ENCODE results near the gene ADD2. TPM values are rescaled to one million over a fixed set of nuclear protein-coding genes. Genes with fewer than 3 reads are reported as not detected.

Gene ADD2
- total RNA-seq, 4 donors from 2014 or later = 1.9 to 6.5 (median 3.1) TPM

- no peak for DNase-seq
- no peaks in the 10 kb centered on the region for H3K9me3 ChIP-seq
These were observed 10.0 kb downstream of the ADD2 start for GRCh38 chr2:70757966-70758365.

GRCh38 chr2:70757360-70757759, 10.6 kb downstream of the ADD2 start:
- no peak overlapping the region for H3K27ac ChIP-seq
- no peaks in the 10 kb centered on the region for H3K36me3 ChIP-seq
- no peak for TF ChIP-seq CTCF (IDR thresholded peaks at IDR 0.05)
- TF ChIP-seq POLR2A (IDR thresholded peaks at IDR 0.05) = no peak
- intact Hi-C loops (cut with DNase I) = no loop called here
- H3K27me3 ChIP-seq = no peaks in the 10 kb centered on the region
- WGBS, 2 donors = 86 to 89% methylated on average over 4 of the region's 4 CpGs
- no peaks in the 10 kb centered on the region for H3K4me1 ChIP-seq
- H3K4me3 ChIP-seq (replicated peaks in 1 of 3) = no peak overlapping the region
- DNase-seq = no peak
- no peaks in the 10 kb centered on the region for H3K9me3 ChIP-seq

More at GRCh38 chr2:70757966-70758365, 10.0 kb downstream of the ADD2 start:
- H3K27ac ChIP-seq = no peak overlapping the region
- intact Hi-C loops (cut with DNase I) = no loop called here
- no peak overlapping the region for H3K4me3 ChIP-seq (replicated peaks in 1 of 3)
- TF ChIP-seq CTCF (IDR thresholded peaks at IDR 0.05) (no peak), POLR2A (IDR thresholded peaks at IDR 0.05) (no peak)
- H3K27me3 ChIP-seq = no peaks in the 10 kb centered on the region
- H3K36me3 ChIP-seq = no peaks in the 10 kb centered on the region
- no peaks in the 10 kb centered on the region for H3K4me1 ChIP-seq
- 94% methylated on average over 7 of the region's 7 CpGs for WGBS, 2 donors

- no peak for TF ChIP-seq CTCF (IDR thresholded peaks at IDR 0.05)
- no peak for TF ChIP-seq POLR2A (IDR thresholded peaks at IDR 0.05)
- Histone ChIP-seq H3K36me3 (no peaks in the 10 kb centered on the region), H3K4me3 (replicated peaks in 1 of 3) (no peak overlapping the region), H3K27me3 (no peaks in the 10 kb centered on the region), H3K4me1 (no peaks in the 10 kb centered on the region), H3K9me3 (no peaks in the 10 kb centered on the region), H3K27ac (no peak overlapping the region)
- DNase-seq = no peak
- 89 to 90% methylated on average over 3 of the region's 3 CpGs for whole genome bisulfite sequencing, 2 donors
- intact Hi-C loops (cut with DNase I) = no loop called here
These were observed 11.9 kb downstream of the ADD2 start for GRCh38 chr2:70756128-70756527.

GRCh38 chr2:70753902-70754301, 14.1 kb downstream of the ADD2 start:
- intact Hi-C loops (cut with DNase I) = no loop called here
- WGBS, 2 donors = 68 to 75% methylated on average over 4 of the region's 4 CpGs
- H3K36me3 ChIP-seq = no peaks in the 10 kb centered on the region
- DNase-seq = no peak
- no peak for TF ChIP-seq CTCF (IDR thresholded peaks at IDR 0.05)
- no peak overlapping the region for H3K4me3 ChIP-seq (replicated peaks in 1 of 3)
- no peaks in the 10 kb centered on the region for H3K4me1 ChIP-seq
- no peaks in the 10 kb centered on the region for H3K9me3 ChIP-seq
- H3K27me3 ChIP-seq = no peaks in the 10 kb centered on the region
- no peak overlapping the region for H3K27ac ChIP-seq

- H3K27me3 ChIP-seq = no peaks in the 10 kb centered on the region
- no peaks in the 10 kb centered on the region for H3K4me1 ChIP-seq
- no peak for DNase-seq
- H3K36me3 ChIP-seq = no peaks in the 10 kb centered on the region
- intact Hi-C loops (cut with DNase I) = no loop called here
- no peaks in the 10 kb centered on the region for H3K9me3 ChIP-seq
- TF ChIP-seq CTCF (IDR thresholded peaks at IDR 0.05) (no peak), POLR2A (IDR thresholded peaks at IDR 0.05) (no peak)
- H3K27ac ChIP-seq = no peak overlapping the region
- no peak overlapping the region for H3K4me3 ChIP-seq (replicated peaks in 1 of 3)
These were observed 15.0 kb downstream of the ADD2 start for GRCh38 chr2:70753031-70753430.

Measured in thyroid gland (tissue), 4 donors.